ENCODE measurements around the gene IL26.

DNA sequence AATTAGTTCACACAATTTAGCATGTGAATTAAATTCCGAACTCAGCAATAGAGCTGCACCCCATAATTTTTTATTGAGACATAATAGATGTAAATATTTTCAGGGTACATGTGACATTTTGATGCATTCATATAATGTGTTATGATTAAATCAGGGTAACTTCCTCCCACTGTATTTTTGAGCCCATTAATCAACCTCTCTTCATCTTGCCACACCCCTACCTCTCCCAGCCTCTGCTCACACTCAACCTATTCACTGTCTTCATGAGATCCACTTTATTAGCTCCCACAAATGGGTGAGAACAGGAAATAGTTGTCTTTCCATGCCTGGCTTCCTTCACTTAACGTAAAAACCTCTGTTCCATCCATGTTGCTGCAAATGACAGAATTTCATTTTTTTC lies 14.7 kb downstream of the IL26 start:
- TF ChIP-seq, protein P1, sequence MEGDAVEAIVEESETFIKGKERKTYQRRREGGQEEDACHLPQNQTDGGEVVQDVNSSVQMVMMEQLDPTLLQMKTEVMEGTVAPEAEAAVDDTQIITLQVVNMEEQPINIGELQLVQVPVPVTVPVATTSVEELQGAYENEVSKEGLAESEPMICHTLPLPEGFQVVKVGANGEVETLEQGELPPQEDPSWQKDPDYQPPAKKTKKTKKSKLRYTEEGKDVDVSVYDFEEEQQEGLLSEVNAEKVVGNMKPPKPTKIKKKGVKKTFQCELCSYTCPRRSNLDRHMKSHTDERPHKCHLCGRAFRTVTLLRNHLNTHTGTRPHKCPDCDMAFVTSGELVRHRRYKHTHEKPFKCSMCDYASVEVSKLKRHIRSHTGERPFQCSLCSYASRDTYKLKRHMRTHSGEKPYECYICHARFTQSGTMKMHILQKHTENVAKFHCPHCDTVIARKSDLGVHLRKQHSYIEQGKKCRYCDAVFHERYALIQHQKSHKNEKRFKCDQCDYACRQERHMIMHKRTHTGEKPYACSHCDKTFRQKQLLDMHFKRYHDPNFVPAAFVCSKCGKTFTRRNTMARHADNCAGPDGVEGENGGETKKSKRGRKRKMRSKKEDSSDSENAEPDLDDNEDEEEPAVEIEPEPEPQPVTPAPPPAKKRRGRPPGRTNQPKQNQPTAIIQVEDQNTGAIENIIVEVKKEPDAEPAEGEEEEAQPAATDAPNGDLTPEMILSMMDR (IDR thresholded peaks at IDR 0.05), result no peak
- TF ChIP-seq POLR2AphosphoS5 (IDR thresholded peaks at IDR 0.05; ENCODE audit: insufficient read depth in 1 of 2, low read depth in 1 of 2), result no peak
- no peak for TF ChIP-seq POLR2A (IDR thresholded peaks at IDR 0.05)

All from vagina (tissue), 2 donors.